GM19328 (cell line): ENCODE results near the gene MTM1.

Source experiments
- ATAC-seq: cut with Tn5 transposase; IDR thresholded peaks from one replicate; pipeline ENCODE4 v1.9.1; 2021; ENCODE audit warnings: mild to moderate bottlenecking, moderate library complexity; ENCODE audit not compliant: unreplicated experiment

Gene MTM1

GRCh38 chrX:150701377-150701776 is 133.0 kb downstream of the MTM1 start:
- ATAC-seq, result no peak

- no peak for ATAC-seq
Measured at GRCh38 chrX:150702966-150703694, 134.7 kb downstream of the MTM1 start.

- ATAC-seq, result no peak
Measured at GRCh38 chrX:150703695-150703974, 135.2 kb downstream of the MTM1 start.

GRCh38 chrX:150704030-150704613 is 135.7 kb downstream of the MTM1 start:
- no peak for ATAC-seq

GRCh38 chrX:150712619-150713018 is 144.2 kb downstream of the MTM1 start:
- ATAC-seq, result no peak

- ATAC-seq, result no peak
Measured at GRCh38 chrX:150715184-150715583, 146.8 kb downstream of the MTM1 start.

GRCh38 chrX:150719621-150720020 is 151.2 kb downstream of the MTM1 start:
- no peak for ATAC-seq
